Psoas muscle (tissue), 8 donors: ENCODE data around the gene BICD1. TPM values are rescaled to one million over a fixed set of nuclear protein-coding genes. Genes with fewer than 3 reads are reported as not detected.

Experiments
- ATAC-seq, 4 donors: fragments of 200-7000 bp; cut with Tn5 transposase; one replicate each; pipeline ENCODE4 v1.9.1; 2020; ENCODE audit warnings: moderate library complexity in 3 of 4, mild to moderate bottlenecking in 2 of 4
- DNase-seq, 2 donors: peaks; one replicate each; pipeline ENCODE4 v3.0.0-alpha.2; 2020
- H3K27ac ChIP-seq: fragments of 200-600 bp; one replicate; pipeline ENCODE4 v1.8.0; 2022
- H3K27me3 ChIP-seq, 3 donors: fragments of 200-600 bp in 1 of 3; one replicate each; pipeline versions ENCODE4 v1.6.1 to v1.8.0; 2013 to 2022; ENCODE audit warnings: low read length in 2 of 3, mild to moderate bottlenecking in 2 of 3, moderate library complexity in 1 of 3; ENCODE audit not compliant: insufficient read depth in 3 of 3
- H3K36me3 ChIP-seq, 2 donors: fragments of 200-600 bp in 1 of 2; one replicate each; pipeline versions ENCODE4 v1.6.1 to v1.8.0; 2013 to 2022; ENCODE audit warnings: low read depth in 1 of 2, mild to moderate bottlenecking in 1 of 2, moderate library complexity in 1 of 2; ENCODE audit not compliant: insufficient read depth in 1 of 2
- H3K4me1 ChIP-seq: fragments of 200-600 bp; one replicate; pipeline ENCODE4 v1.8.0; 2022
- H3K4me3 ChIP-seq: fragments of 200-600 bp; one replicate; pipeline ENCODE4 v1.8.0; 2022; ENCODE audit warnings: mild to moderate bottlenecking
- H3K9me3 ChIP-seq: fragments of 200-600 bp; one replicate; pipeline ENCODE4 v1.8.0; 2022
- WGBS, 3 donors: extraction: QIAGEN DNeasy Blood & Tissue Kit; methylation state at CpG; one replicate each; pipeline versions ENCODE4 v1.1.6 to v1.1.7; 2013; 5-methylcytosine and 5-hydroxymethylcytosine counted together
- intact Hi-C, 2 donors: fragments of 100-400 bp; cut with DNase I; formaldehyde crosslinking; loops; one replicate each; pipeline versions ENCODE4 v1.11.0 to v1.14.2; 2022
- polyA plus RNA-seq, 3 donors: library from polyadenylated mRNA; stranded (reverse); fragments of 200-250 nt; gene quantifications; one replicate each; pipeline ENCODE4 v1.2.3, GENCODE V29; 2013
- total RNA-seq, 4 donors: library from RNA; stranded (reverse); fragmentation: NEBNext Ultra II Directional in 2 of 4; extraction: Animal tissue kit (Norgen Biotek cat#: 25700) in 2 of 4; gene quantifications; one replicate each; pipeline versions ENCODE4 v1.2.1 to v1.2.4, GENCODE V29; 2021 to 2023
- TF ChIP-seq, protein P1 (sequence below): fragments of 200-600 bp; IDR thresholded peaks from one replicate; pipeline ENCODE4 v1.8.0; 2022; ENCODE audit warnings: antibody characterized with exemption
- donor health status: healthy with polysubstance abuse.
- donor health status: DM: no; HTN: no; CAD: no; lungs with moderate emphysema.
- donor health status: Bipolar disorder and iron deficiency.
- donor health status: healthy.
- donor health status: DM: yes; HTN: yes; CAD: no.
- donor health status: DM: no; HTN: no; CAD: no.
- donor health status: DM: no; HTN: no; CAD: no.
- donor health status: DM: yes; HTN: yes; CAD: no.

Gene BICD1
- total and polyA plus RNA-seq, 7 donors, result 0.55 to 9.8 (median 2.8) TPM

DNA sequence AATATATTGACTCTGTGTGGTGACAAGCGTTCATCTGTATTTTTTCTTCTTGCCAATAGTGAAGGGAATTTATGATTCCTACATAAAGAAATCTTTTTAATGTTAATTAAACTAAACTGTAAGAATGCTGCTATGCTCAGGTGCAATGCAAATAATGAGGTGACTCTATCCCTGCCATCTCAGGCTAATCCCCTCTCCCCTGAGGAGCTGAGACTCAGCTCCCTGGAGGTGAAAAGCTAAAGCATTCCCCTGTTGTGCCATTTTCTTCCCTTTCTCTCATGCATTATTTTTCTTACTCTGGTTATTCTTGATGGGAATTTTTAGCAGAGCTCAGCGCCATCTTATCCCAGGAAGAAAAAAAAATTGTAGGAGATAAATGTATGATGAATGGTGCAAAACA lies 178.8 kb downstream of the BICD1 start:
- TF ChIP-seq, protein P1, sequence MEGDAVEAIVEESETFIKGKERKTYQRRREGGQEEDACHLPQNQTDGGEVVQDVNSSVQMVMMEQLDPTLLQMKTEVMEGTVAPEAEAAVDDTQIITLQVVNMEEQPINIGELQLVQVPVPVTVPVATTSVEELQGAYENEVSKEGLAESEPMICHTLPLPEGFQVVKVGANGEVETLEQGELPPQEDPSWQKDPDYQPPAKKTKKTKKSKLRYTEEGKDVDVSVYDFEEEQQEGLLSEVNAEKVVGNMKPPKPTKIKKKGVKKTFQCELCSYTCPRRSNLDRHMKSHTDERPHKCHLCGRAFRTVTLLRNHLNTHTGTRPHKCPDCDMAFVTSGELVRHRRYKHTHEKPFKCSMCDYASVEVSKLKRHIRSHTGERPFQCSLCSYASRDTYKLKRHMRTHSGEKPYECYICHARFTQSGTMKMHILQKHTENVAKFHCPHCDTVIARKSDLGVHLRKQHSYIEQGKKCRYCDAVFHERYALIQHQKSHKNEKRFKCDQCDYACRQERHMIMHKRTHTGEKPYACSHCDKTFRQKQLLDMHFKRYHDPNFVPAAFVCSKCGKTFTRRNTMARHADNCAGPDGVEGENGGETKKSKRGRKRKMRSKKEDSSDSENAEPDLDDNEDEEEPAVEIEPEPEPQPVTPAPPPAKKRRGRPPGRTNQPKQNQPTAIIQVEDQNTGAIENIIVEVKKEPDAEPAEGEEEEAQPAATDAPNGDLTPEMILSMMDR, result no peak
- Histone ChIP-seq H3K27me3 (no peaks in the 10 kb centered on the region), H3K4me1 (no peaks in the 10 kb centered on the region), H3K27ac (no peak overlapping the region), H3K4me3 (no peak overlapping the region), H3K9me3 (no peaks in the 10 kb centered on the region), H3K36me3 (no peaks in the 10 kb centered on the region)
- intact Hi-C loops, result no loop called here
- no peak for DNase-seq
- ATAC-seq, result no peak
- WGBS, 3 donors, result 66 to 69% (median 67%) methylated on average over 2 of the region's 2 CpGs

DNA sequence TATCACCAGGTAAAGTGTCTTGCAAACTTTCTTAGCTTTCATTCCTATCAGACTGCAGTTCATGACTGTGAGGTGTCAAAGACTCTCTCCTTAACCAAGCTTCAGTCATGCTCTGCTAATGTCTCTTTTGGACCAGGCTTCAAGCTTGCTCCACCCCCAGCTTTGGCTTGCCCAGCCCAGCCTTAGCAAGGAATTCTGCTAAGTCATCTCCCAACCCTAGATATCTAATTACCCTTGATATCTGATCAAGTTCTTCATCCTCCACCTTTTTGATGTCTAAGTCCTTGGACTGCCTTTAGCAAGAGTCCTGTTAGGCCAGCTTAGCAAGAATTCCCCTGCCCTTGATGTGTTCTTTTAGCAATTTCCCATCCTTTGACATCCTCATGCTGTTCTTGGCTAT lies 183.8 kb downstream of the BICD1 start:
- TF ChIP-seq, protein P1, result no peak
- intact Hi-C loops, result no loop called here
- H3K9me3 ChIP-seq, result no peaks in the 10 kb centered on the region
- no peaks in the 10 kb centered on the region for H3K27me3 ChIP-seq
- H3K4me1 ChIP-seq, result no peaks in the 10 kb centered on the region
- no peak for DNase-seq
- H3K36me3 ChIP-seq, result no peaks in the 10 kb centered on the region
- no peak overlapping the region for H3K27ac ChIP-seq
- no peak for ATAC-seq
- H3K4me3 ChIP-seq, result no peak overlapping the region

DNA sequence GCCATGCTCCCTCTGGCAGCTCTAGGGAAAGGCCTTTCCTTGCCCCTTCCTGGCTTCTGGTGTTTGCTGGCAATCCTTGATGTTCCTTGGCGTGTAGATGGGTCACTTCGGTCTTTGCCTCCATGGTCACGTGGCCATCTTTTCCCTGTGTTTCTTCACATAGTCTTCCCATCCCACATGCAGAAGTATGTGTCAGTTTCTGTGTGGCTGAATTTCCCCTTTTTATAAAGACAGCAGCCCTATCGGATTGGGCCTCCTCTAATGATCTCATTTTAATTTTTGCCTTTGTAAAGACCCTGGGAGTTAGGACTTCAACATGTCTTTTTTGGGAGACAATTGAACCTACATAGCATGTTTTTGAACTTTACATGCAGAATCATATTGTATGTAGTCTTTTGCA lies 185.5 kb downstream of the BICD1 start:
- Histone ChIP-seq H3K4me1 (no peaks in the 10 kb centered on the region), H3K4me3 (no peak overlapping the region), H3K36me3 (no peaks in the 10 kb centered on the region), H3K9me3 (no peaks in the 10 kb centered on the region), H3K27ac (no peak overlapping the region), H3K27me3 (no peaks in the 10 kb centered on the region)
- TF ChIP-seq, protein P1, result no peak
- 89 to 95% (median 91%) methylated on average over 4 of the region's 4 CpGs for WGBS, 3 donors
- intact Hi-C loops, result no loop called here
- ATAC-seq (no peak), DNase-seq (no peak)

GRCh38 chr12:32293808-32294419 lies 187.3 kb downstream of the BICD1 start:
- ATAC-seq (no peak), DNase-seq (no peak)
- Histone ChIP-seq H3K36me3 (no peaks in the 10 kb centered on the region), H3K27me3 (no peaks in the 10 kb centered on the region), H3K9me3 (no peaks in the 10 kb centered on the region), H3K4me3 (no peak overlapping the region), H3K27ac (no peak overlapping the region), H3K4me1 (no peaks in the 10 kb centered on the region)
- TF ChIP-seq, protein P1, result no peak
- 80 to 90% (median 84%) methylated on average over 6 of the region's 6 CpGs for WGBS, 3 donors
- intact Hi-C loops, result no loop called here

- no peak for DNase-seq
- Histone ChIP-seq H3K36me3 (no peaks in the 10 kb centered on the region), H3K27ac (no peak overlapping the region), H3K9me3 (no peaks in the 10 kb centered on the region), H3K4me3 (no peak overlapping the region), H3K4me1 (no peaks in the 10 kb centered on the region), H3K27me3 (no peaks in the 10 kb centered on the region)
- 46 to 48% (median 47%) methylated on average over 4 of the region's 4 CpGs for WGBS, 3 donors
- no peak for ATAC-seq
- intact Hi-C loops, result no loop called here
- TF ChIP-seq, protein P1, result no peak
Measured at GRCh38 chr12:32296567-32296966, 189.9 kb downstream of the BICD1 start.
